ENCODE data around the gene TEX26.

Gene TEX26

GRCh38 chr13:30920162-30920909 is 12.1 kb upstream of the TEX26 start:
- no peak for DNase-seq

- no peak for DNase-seq
Observed at GRCh38 chr13:30923418-30923817, 9.0 kb upstream of the TEX26 start.

DNA sequence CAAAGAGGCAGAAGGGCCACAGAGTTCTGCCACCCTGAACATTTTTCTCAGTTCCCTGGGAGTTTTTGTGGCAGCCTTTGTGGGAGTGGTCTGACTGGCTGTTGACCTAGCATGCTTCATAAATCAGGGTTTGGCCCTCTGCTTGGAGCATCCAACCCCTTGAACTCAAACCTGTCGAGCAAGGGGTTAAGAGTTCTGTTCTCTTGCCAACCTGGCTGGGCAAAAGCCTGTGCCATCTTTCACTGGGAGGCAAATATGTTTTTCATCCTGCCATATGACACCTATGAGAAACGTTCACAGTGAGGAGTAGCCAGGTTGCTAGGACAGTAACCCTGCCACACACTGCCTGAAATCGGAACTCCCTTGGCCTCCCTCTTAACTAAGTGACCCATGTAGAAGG is 7.7 kb upstream of the TEX26 start:
- no peak for DNase-seq

GRCh38 chr13:30925429-30925828 is 7.0 kb upstream of the TEX26 start:
- no peak for DNase-seq

GRCh38 chr13:30926781-30927180 is 5.7 kb upstream of the TEX26 start:
- DNase-seq, result no peak

- DNase-seq, result peak in 1 of 2 donors; percentile 16
Observed at GRCh38 chr13:30927188-30927587, 5.3 kb upstream of the TEX26 start.

DNA sequence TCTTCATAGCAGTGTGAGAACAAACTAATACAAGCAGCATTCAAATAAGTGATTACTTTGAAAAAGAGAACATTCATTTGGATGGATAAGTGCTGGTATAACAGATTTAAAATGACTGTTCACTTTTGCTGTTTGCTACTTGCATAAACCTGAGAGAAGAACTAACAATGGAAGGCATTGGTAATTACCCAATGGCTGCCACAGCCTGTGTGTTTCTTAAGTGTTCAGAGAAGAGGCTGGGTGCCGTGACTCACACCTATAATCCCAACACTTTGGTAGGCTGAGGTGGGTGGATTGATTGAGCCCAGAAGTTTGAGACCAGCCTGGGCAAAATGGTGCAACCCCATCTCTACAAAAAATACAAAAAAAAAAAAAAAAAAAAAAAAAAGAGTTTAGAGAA is 4.9 kb upstream of the TEX26 start:
- DNase-seq, result no peak

DNA sequence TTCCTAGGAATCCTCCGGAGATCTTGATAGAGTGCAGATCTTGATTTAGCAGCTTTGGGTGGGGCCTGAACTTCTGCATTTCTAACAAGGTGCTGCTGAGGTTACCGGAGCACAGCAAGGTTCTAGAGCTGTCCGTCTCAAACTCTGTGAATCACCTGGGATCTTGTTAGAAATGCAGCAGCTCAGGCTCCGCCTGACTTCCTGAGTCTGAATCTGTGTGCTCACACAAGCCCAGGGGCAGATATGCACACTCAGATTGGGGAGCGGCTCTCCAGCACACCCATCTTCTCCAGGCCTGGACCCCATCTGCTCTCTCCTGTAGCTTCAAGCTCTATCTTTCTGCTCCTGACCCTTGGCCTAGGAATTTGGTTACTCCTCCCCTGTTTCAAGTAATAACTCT is 3.5 kb upstream of the TEX26 start:
- DNase-seq, result no peak

GRCh38 chr13:30933354-30933670 is 856 bp downstream of the TEX26 start:
- no peak for DNase-seq

DNA sequence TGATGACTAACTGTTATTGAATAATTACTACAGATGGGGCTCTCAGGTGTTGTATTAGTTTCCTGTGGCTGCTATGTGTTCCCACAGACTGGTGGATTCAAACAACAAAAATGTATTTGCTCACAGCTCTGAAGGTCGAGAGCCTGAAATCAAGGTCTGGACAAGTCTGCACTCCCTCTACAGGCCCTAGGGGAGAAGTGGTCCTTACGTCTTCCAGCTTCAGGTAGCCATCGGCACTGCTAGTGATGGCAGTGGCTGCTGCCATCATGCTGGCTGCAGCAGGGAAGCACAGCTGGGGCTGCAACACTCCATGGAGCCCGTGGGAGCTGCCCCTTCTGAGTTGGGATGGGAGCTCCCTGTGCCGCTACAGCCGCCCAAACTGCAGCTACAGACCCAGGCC is 1.9 kb downstream of the TEX26 start:
- no peak for DNase-seq

DNA sequence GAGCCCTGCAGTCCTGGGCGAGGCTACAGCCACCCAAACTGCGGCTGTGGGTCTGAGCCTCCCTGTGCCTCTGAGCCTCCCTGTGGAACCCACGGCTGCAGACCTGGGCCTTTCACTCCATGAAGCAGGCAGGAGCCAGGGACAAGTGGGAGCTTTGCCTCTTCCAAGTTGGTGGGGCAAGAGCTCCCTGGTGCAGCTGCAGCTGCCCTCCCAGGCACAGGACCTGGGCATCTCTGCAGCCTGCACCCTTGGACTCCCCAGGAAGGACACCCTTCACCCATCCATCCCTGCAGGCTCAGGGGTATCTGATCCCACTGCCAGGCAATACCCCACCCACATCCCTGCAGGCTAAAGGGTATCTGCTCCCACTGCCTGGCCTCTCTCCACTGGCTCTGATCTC is 2.3 kb downstream of the TEX26 start:
- no peak for DNase-seq

DNA sequence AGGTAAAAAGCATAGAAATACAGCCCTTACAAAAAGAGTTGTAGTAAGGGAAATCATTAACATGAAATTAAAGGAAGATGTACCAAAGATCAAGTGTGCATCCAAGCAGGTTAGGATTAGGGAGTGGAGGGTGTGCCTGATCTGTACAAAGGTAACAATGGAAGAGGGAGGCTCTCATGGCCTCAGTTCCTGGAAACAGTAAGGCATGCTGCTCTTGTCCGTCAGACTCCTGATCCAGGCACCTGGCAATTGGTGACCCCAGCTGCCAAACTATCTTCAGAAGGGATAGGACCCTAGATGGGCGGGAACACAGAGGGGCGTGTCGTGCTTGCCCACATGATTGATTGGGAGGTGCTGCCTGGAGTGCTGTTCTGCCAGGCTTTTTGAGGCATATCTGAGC is 4.5 kb downstream of the TEX26 start:
- DNase-seq, result no peak

DNA sequence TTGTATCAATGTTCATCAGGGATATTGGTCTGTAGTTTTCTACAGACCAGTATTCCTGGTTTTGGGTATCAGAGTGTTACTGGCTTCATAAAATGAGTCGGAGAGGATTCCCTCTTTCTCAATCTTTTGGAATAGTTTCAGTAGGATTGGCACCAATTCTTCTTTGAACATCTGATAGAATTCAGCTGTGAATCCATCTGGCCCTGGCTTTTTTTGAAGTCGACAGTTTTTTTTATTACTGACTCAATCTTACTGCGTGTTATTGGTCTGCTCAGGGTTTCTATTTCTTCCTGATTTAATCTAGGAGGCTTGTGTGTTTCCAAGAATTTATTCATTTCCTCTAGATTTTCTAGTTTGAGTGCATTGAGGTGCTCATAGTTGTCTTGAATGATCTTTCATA is 11.4 kb downstream of the TEX26 start:
- no peak for DNase-seq

GRCh38 chr13:30957258-30957943 is 24.9 kb downstream of the TEX26 start:
- DNase-seq, result no peak

DNA sequence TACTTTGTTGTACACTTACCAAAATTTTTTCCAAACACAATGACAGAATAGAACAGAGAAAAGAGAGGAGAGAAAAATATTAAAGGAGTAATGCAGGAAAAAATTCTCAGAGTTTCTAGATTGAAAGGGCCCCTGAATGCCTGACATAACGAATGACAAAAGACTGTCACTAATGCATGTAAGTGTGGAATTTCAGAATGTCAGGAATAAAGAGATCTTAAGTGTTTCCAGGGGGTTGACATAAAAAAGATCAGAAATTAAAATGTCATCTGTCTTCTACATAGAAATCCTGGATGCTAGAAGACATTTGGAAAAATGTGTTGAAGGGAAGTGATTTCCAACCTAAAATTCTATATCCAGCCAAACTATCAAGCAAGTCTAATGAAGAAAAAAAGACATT is 27.2 kb downstream of the TEX26 start:
- DNase-seq, result no peak

GRCh38 chr13:30963791-30964190 is 31.3 kb downstream of the TEX26 start:
- no peak for DNase-seq

DNA sequence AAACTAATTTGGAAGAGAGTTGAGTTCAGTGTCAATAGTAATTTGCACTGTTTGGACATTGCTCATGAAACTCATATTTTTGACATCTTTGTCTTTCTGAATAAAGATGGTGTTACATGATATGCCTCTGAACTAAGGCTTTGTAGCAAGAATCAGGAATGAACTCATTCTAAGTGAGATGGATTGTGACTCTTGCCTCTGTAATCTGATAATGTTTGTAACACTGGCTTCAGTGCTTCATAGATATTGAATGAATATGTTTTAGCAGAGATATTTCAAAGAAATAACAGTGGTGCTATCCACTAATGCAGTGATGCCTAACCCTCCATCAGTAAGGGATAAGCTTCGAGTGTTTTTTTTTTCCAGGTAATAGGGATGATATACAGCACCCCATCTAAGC is 32.9 kb downstream of the TEX26 start:
- DNase-seq, result no peak

DNA sequence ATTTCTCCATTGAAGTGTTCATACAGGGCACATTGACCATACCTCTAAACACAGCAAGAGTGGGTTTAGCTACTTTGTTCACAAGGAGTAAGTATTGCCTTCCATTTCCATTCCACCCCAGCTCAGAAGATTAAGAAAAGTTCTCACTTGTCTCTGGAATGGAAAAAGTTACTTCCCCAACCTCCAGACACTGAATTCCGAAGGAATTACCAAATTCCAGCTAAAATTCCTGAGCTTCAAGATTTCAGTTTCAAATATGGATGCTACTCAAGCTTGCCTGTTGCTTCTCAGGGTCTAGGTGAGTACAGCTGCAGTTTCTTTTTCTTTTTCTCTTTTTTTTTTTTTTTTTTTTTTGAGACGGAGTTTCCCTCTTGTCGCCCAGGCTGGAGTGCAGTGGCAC is 33.6 kb downstream of the TEX26 start:
- no peak for DNase-seq

DNA sequence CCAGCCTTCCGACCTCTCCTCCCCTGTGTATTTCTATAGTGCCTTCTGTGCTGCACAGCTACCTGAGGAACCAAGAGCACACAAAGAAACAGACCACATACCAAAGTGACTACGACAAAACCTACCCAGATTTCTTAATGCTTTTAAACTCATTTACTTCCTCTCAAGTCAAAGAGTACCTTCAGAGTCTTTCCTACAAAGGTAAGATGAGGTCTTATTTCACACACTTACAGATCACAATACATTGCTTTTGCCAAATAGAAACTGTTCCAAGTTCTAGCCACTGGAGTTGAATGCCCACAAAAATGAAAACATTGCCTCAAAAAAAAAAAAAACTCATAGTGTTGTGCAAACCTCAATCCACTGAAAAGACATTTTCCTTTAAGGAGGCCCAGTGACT is 36.4 kb downstream of the TEX26 start:
- no peak for DNase-seq

DNA sequence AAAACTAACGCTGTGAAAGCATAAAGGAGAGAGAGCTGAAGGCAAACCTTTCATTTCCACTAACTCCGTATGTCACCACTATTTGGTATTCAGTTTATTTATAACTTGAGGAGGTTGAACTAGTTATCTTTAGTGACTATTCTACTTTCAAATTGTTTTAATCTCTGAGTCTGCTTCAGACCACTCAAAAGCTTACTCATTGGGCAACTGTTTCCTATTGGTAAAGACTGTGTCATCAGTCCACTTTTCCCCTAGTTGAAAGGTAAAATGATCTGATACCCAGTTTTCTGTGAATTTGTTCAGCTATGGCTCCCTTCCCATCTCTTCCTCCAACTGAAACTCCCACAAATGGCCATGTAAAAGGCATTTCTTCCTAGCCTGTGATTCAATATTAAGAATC is 39.1 kb downstream of the TEX26 start:
- no peak for DNase-seq

GRCh38 chr13:30972888-30973377 is 40.5 kb downstream of the TEX26 start:
- no peak for DNase-seq

GRCh38 chr13:30974350-30974749 is 41.9 kb downstream of the TEX26 start:
- DNase-seq, result no peak

DNA sequence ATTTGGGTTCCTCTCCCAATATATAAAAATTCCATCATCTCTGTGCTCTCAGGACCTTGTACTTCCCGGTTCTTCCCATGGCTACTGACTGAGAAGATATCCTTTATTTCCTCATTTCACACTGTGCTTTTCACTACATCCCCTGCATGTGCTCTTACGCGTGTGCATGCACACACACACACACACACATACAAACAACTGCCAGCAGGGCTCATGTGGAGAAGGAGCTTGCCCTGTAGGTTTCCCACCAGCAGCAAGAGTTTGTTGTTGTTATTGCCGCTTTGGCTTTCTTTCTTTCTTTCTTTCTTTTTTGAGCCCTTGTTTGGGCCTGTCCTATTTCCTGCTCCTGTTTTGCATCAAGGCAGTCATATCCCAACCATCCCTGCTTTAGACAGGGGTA is 43.6 kb downstream of the TEX26 start:
- DNase-seq, result no peak

All from inflammatory macrophage (primary cell).